ENCODE data around the gene FES. TPM values are rescaled to one million over a fixed set of nuclear protein-coding genes. Genes with fewer than 3 reads are reported as not detected.

FES gene
- polyA plus RNA-seq, 2 of the 4 experiments (the other 2 are of a cell fraction), result 0.39 to 0.50 TPM

GRCh38 chr15:90883526-90883975, 753 bp upstream of the FES start:
- DNase-seq (ENCODE audit: low read depth in 1 of 2, low spot score in 1 of 2) (no peak), FAIRE-seq (no peak), ATAC-seq (no peak; a peak in 1 of 6 replicates)
- ChIA-PET POLR2A (no interaction called here), CTCF (interaction anchor here (1.2 to 10.9 kb wide), 7 partner anchors 11 to 243 kb away, joined by 5 to 265 read pairs (median 58); partner anchors contain the start of genes BLM, HDDC3 and UNC45A)
- no peak overlapping the region for H3K4me2 ChIP-seq
- peak overlapping the region in 1 of 2 experiments; percentile 15; a peak in 1 of 6 replicates for H3K27ac ChIP-seq
- H3K4me3 ChIP-seq, result no peak overlapping the region
- 80% methylated on average over 7 of the region's 7 CpGs for WGBS (ENCODE audit: missing lambda C conversion rate)
- no peaks in the 10 kb centered on the region for H3K9me3 ChIP-seq
- TF ChIP-seq, protein P1, sequence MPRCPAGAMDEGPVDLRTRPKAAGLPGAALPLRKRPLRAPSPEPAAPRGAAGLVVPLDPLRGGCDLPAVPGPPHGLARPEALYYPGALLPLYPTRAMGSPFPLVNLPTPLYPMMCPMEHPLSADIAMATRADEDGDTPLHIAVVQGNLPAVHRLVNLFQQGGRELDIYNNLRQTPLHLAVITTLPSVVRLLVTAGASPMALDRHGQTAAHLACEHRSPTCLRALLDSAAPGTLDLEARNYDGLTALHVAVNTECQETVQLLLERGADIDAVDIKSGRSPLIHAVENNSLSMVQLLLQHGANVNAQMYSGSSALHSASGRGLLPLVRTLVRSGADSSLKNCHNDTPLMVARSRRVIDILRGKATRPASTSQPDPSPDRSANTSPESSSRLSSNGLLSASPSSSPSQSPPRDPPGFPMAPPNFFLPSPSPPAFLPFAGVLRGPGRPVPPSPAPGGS (IDR thresholded peaks at IDR 0.05), result no peak
- TF ChIP-seq CBX2 (IDR thresholded peaks at IDR 0.05; ENCODE audit: borderline replicate concordance, low read depth), result no peak
- no peak for TF ChIP-seq RNF2 (IDR thresholded peaks at IDR 0.05; ENCODE audit: borderline replicate concordance, low read depth)
- TF ChIP-seq FOXS1 (CRISPR knock-in tag; IDR thresholded peaks at IDR 0.05), result no peak
- TF ChIP-seq, protein P2, sequence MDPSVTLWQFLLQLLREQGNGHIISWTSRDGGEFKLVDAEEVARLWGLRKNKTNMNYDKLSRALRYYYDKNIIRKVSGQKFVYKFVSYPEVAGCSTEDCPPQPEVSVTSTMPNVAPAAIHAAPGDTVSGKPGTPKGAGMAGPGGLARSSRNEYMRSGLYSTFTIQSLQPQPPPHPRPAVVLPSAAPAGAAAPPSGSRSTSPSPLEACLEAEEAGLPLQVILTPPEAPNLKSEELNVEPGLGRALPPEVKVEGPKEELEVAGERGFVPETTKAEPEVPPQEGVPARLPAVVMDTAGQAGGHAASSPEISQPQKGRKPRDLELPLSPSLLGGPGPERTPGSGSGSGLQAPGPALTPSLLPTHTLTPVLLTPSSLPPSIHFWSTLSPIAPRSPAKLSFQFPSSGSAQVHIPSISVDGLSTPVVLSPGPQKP (IDR thresholded peaks at IDR 0.05; ENCODE audit: low read depth, low read length), result no peak
- TF ChIP-seq PHF8 (IDR thresholded peaks at IDR 0.05; ENCODE audit: borderline replicate concordance, low read depth), result no peak
- no peak for TF ChIP-seq CBX8 (IDR thresholded peaks at IDR 0.05)
- TF ChIP-seq EP300 (IDR thresholded peaks at IDR 0.05), result no peak
- TF ChIP-seq CHD2 (IDR thresholded peaks at IDR 0.05; ENCODE audit: low read length, partially characterized antibody), result no peak
- no peak for TF ChIP-seq NPAS2 (CRISPR knock-in tag; IDR thresholded peaks at IDR 0.05; ENCODE audit: borderline replicate concordance)
- TF ChIP-seq POLR2A (IDR thresholded peaks at IDR 0.05; ENCODE audit: low read length), result no peak
- TF ChIP-seq ZC3H11A (IDR thresholded peaks at IDR 0.05), result no peak
- no peak for TF ChIP-seq POLR2AphosphoS2 (conservative IDR thresholded peaks at IDR 0.05; ENCODE audit: low read length)
- TF ChIP-seq CHD4 (IDR thresholded peaks at IDR 0.05; ENCODE audit: borderline replicate concordance), result no peak
- no peaks in the 10 kb centered on the region for H3K4me1 ChIP-seq

DNA sequence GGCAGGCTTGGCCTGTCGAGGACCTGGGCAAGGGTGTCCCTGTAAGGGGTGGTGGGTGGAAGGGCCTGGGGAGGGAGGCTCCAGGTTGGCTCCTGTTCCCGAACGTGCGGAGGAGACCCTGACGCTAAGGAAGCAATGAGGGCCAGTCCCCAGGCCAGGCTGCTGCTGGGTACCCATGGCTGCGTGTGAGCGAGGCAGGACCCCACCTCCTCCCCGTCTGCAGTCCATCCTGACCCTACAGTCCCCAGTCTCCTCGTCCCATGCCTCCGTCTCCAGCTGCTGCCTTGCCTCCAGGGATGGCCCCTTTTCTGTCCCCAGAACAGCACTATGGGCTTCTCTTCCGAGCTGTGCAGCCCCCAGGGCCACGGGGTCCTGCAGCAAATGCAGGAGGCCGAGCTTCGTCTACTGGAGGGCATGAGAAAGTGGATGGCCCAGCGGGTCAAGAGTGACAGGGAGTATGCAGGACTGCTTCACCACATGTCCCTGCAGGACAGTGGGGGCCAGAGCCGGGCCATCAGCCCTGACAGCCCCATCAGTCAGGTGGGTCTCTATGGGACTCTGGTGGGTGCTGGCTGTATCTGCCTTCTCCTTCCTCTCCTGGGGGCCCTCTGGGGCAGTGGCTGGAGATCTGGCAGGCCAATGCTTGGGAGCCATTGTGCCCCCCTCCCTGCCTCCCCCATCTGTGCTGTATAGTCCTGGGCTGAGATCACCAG, 571 bp downstream of the FES start:
- WGBS (ENCODE audit: missing lambda C conversion rate), result 83% methylated on average over 16 of the region's 16 CpGs
- H3K4me3 ChIP-seq, result no peak overlapping the region
- H3K4me2 ChIP-seq, result no peak overlapping the region
- DNase-seq (ENCODE audit: low read depth in 1 of 2, low spot score in 1 of 2) (no peak), ATAC-seq (peak in 1 of 2 experiments; percentile 5; a peak in 3 of 6 replicates), FAIRE-seq (no peak)
- ChIA-PET CTCF (interaction anchor here (0.7 to 10.9 kb wide), 80 partner anchors 10 to 596 kb away, joined by 3 to 265 read pairs (median 8); partner anchors contain the start of genes BLM, FURIN, HDDC3 and MAN2A2), POLR2A (no interaction called here)
- H3K4me1 ChIP-seq, result no peaks in the 10 kb centered on the region
- no peaks in the 10 kb centered on the region for H3K9me3 ChIP-seq
- H3K27ac ChIP-seq, result no peak overlapping the region
- TF ChIP-seq RARB (CRISPR knock-in tag; IDR thresholded peaks at IDR 0.05) (no peak), EP300 (IDR thresholded peaks at IDR 0.05) (no peak), PHF8 (IDR thresholded peaks at IDR 0.05; ENCODE audit: borderline replicate concordance, low read depth) (no peak), TFCP2L1 (CRISPR knock-in tag; IDR thresholded peaks at IDR 0.05) (no peak), FOSL2 (IDR thresholded peaks at IDR 0.05) (no peak), FOSL2 (CRISPR knock-in tag; IDR thresholded peaks at IDR 0.05) (no peak), RNF2 (IDR thresholded peaks at IDR 0.05; ENCODE audit: borderline replicate concordance, low read depth) (no peak), POLR2A (IDR thresholded peaks at IDR 0.05; ENCODE audit: low read length) (no peak), ESRRA (IDR thresholded peaks at IDR 0.05; ENCODE audit: borderline replicate concordance, low read length) (no peak), CEBPB (IDR thresholded peaks at IDR 0.05) (no peak), NR3C1 (IDR thresholded peaks at IDR 0.05) (no peak), ZFP36 (IDR thresholded peaks at IDR 0.05; ENCODE audit: borderline replicate concordance, partially characterized antibody) (no peak)
